ENCODE measurements around the gene TSPEAR.

GRCh38 chr21:44647222-44647552 lies 64.2 kb downstream of the TSPEAR start:
- TF ChIP-seq EZH2phosphoT487 (IDR thresholded peaks at IDR 0.05; ENCODE audit: borderline replicate concordance, low read length) (no peak), CTCF (IDR thresholded peaks at IDR 0.05; ENCODE audit: low read depth, low read length, poor library complexity, severe bottlenecking) (no peak)

Measured in DOHH2 (cell line).